AG04449 (cell line): Measurements from ENCODE around the gene PELI2.

Experiments
- CTCF ChIA-PET: fragments of 350-600 bp; formaldehyde crosslinking; extraction: SDS; loops from one replicate; lab custom pipeline; 2021; ENCODE audit warnings: antibody characterized with exemption; lab: Yijun Ruan, JAX
- POLR2A ChIA-PET: fragments of 400-600, 350-600 bp; formaldehyde crosslinking; extraction: SDS; loops from one replicate; lab custom pipeline; 2020; ENCODE audit warnings: antibody characterized with exemption, inconsistent platforms; lab: Yijun Ruan, JAX
- DNase-seq: peaks from one replicate; pipeline ENCODE4 v3.0.0-alpha.2; 2010; ENCODE audit warnings: low read depth, low spot score
- H3K4me3 ChIP-seq: 2 replicates; pipeline ENCODE4 v1.5.1; 2011; ENCODE audit warnings: low read depth, mild to moderate bottlenecking, control low read depth, low read length
- TF ChIP-seq, protein P1 (sequence below): IDR thresholded peaks from one replicate; pipeline ENCODE4 v1.5.1; 2011; ENCODE audit warnings: mild to moderate bottlenecking, moderate library complexity, low read length, control low read depth, inconsistent platforms; ENCODE audit not compliant: insufficient read depth; ENCODE audit errors: missing control alignments

The PELI2 gene

DNA sequence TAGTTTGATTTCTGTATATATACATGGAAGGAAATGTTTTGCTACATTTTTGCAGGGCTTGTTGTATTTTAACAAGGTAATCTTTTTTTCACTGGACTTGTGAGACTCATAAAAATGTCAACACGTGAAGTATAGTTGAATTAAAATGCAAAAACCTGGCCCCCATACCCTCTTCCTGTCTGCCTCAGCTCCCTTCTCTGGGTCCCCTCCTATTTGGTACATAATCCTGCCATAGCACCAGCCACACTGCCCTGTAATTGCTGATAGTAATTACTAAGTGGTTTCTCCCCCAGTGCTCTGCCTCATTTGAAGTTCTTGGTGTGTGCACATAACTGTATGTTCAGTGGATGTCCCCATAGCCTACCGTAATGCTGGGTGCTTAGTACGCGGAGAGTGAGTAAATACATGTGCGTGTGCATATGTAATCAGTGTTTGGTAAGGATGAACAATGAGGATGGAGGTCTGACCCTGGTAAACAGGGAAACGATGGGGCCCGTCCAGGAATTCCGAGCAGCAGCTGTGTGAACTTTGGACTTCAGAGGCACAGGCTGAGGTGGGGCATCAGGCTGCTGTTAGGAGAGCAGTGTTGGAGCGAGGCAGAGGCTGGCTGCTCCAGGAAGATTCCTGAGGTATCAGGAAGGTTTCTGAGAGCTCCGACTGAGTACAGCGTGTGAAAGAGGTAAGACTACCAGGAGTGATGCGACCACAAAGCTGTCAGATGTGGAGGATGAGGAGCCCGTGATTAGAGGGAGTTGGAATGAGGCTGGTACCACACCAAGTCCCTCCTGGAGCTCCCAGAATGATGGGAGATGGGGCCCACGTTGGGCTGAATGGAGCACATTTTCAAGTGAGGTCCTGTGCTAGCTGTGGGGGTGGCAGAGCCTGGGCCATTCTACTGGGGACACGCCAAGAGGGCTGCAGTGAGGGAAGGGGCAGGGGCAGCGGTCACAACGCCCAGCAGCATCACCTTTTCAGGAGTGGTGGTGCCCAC lies 106.8 kb downstream of the PELI2 start:
- CTCF ChIA-PET, result interaction anchor here (1.4 kb wide), 1 partner anchor 1092 kb away, joined by 3 read pairs; no protein-coding TSS in a partner anchor
- no peak for DNase-seq
- TF ChIP-seq, protein P1, sequence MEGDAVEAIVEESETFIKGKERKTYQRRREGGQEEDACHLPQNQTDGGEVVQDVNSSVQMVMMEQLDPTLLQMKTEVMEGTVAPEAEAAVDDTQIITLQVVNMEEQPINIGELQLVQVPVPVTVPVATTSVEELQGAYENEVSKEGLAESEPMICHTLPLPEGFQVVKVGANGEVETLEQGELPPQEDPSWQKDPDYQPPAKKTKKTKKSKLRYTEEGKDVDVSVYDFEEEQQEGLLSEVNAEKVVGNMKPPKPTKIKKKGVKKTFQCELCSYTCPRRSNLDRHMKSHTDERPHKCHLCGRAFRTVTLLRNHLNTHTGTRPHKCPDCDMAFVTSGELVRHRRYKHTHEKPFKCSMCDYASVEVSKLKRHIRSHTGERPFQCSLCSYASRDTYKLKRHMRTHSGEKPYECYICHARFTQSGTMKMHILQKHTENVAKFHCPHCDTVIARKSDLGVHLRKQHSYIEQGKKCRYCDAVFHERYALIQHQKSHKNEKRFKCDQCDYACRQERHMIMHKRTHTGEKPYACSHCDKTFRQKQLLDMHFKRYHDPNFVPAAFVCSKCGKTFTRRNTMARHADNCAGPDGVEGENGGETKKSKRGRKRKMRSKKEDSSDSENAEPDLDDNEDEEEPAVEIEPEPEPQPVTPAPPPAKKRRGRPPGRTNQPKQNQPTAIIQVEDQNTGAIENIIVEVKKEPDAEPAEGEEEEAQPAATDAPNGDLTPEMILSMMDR, result no peak
- POLR2A ChIA-PET, result interaction anchor here (1.3 kb wide), 1 partner anchor 12 kb away, joined by 4 read pairs; no protein-coding TSS in a partner anchor
- H3K4me3 ChIP-seq, result no peak overlapping the region

DNA sequence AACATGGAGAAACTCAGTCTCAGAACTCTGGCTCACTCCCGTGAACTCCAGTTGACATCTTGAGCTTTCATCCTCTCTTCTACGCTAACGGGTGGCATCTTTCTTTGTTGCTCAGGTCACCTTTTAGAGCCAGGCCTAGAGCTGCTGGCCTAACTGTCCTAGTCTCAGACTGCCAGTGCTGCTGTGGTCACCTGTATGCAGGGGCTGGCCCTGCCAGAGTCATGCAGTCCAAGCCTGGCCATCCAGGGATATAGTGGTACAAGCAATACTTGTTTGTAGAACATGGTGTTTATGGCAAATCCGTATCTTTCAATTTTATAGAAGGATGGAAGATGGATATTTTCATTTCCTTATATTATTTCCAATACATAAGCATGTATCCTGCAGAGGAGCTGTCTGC lies 117.2 kb downstream of the PELI2 start:
- DNase-seq, result no peak
- TF ChIP-seq, protein P1, result no peak
- POLR2A ChIA-PET, result no interaction called here
- H3K4me3 ChIP-seq, result no peak overlapping the region
- CTCF ChIA-PET, result no interaction called here

DNA sequence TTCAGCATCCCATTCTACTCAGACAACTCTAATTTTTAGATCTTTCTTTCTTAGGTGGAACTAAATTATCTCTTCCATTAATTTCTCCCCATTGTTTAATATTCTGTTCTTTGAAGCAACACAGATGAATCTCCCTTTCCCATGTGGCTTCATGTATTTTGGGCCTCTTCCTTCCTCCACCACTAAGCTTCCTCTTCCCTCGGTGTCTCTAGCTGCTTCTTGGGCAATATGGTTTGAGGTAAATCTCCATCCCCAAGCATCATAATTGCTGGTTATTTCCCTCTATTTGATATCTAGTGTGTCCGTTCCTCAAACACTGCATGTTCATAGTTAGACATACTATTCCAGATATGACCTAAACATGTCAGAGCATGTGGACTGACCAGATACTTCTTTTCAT lies 119.2 kb downstream of the PELI2 start:
- no peak overlapping the region for H3K4me3 ChIP-seq
- TF ChIP-seq, protein P1, result no peak
- POLR2A ChIA-PET, result no interaction called here
- no peak for DNase-seq
- CTCF ChIA-PET, result no interaction called here

DNA sequence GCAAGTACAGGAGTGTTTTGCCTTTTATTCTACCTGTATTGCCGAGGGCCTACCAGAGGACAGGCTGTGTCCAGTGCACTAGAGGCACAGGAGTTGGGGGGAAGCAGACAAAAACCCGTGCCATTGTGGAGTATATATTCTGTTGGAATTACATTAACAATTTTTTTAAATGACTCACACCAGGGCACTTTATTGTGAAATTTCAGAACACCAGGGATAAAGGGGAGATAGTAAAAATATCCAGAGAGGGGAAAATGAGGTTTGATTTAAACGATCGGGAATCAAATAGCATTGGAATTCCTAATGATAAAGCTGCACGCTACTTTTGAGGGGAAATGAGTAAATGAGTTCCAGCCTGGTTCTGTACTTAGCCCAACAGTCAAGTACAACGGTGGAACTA lies 123.2 kb downstream of the PELI2 start:
- no peak overlapping the region for H3K4me3 ChIP-seq
- no peak for DNase-seq
- TF ChIP-seq, protein P1, result no peak
- ChIA-PET POLR2A (no interaction called here), CTCF (interaction anchor here (1.5 kb wide), 1 partner anchor 99 kb away, joined by 5 read pairs; no protein-coding TSS in a partner anchor)

DNA sequence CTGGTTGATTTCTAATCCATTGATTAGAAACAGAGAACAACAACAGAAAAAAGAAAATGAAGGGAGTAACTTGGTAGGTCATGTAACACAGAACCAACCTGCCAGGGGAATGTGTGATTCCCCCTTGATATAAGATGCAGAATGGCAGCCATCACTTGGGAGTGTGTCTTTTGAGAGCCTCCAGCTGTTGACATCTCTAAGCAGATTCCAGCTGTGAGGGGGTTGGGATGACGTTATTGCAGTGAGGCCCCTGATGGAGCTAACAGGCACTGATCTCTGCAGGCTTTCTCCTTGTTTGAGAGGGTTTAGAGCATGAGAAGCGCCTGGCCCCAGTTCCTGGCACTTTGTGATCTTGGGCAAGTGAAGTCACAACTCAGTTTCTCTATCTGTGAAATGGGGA lies 124.9 kb downstream of the PELI2 start:
- DNase-seq, result no peak
- TF ChIP-seq, protein P1, result no peak
- no peak overlapping the region for H3K4me3 ChIP-seq
- POLR2A ChIA-PET, result no interaction called here
- CTCF ChIA-PET, result interaction anchor here (1.2 to 2.0 kb wide), 3 partner anchors 97 to 125 kb away, joined by 3 to 12 read pairs (median 5); partner anchors contain the start of gene PELI2
